ENCODE measurements around the gene GAREM1. TPM values are rescaled to one million over a fixed set of nuclear protein-coding genes. Genes with fewer than 3 reads are reported as not detected.

The GAREM1 gene
- polyA plus RNA-seq, 3 donors from 2014 or later = 0.03 TPM; not detected in 2

DNA sequence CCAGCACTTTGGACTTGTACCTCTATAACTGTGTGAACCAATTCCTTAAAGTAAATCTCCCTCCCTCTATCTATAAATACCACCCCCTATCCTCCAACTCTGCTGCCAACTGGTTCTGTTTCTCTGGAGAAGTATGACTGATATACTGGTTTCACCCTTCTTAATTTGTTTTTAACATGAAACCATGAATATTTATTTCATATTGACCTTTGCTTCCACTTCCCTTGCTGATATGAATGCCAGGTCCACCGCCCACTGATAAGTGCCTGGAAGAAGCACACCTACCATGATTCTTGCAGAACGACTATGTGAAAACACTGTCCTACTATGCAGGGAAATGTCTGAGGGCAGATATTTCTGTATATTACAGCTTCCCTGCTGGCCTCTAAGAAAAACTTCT is 131.6 kb downstream of the GAREM1 start:
- peaks cover 0 to 2% (median 0%) of the 10 kb centered on the region in 6 donors for H3K9me3 Mint-ChIP-seq
- H3K36me3 Mint-ChIP-seq = no peaks in the 10 kb centered on the region
- peaks cover 0 to 4% (median 2%) of the 10 kb centered on the region in 3 donors for H3K27me3 Mint-ChIP-seq (ENCODE audit: low read depth in 3 of 3)
- DNase-seq = no peak
- H3K4me3 Mint-ChIP-seq = no peak overlapping the region
- H3K4me1 Mint-ChIP-seq = no peaks in the 10 kb centered on the region
- no peak overlapping the region for H3K27ac Mint-ChIP-seq

DNA sequence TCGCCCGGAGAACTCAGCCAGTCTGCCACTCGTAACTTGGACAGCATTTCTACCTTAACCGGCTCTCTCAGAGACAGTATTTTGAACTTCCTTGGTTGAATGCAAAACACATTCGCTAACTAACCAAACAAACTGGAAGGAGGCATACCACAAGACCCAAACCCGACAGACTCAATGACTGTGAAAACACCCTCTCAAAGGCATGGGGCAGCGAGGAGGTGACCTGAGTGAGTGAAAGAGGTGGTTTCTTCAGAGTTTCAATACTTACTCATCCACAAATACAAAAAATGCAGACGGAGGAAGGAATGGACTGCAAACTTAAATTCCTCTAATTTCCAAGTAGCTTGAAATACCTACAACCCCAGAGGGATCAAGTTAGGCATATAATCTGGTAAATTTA is 132.9 kb downstream of the GAREM1 start:
- no peak overlapping the region for H3K4me3 Mint-ChIP-seq
- no peaks in the 10 kb centered on the region for H3K4me1 Mint-ChIP-seq
- no peak overlapping the region for H3K27ac Mint-ChIP-seq
- H3K9me3 Mint-ChIP-seq = peaks cover 0 to 2% (median 0%) of the 10 kb centered on the region in 6 donors
- peaks cover 0 to 4% (median 0%) of the 10 kb centered on the region in 3 donors for H3K27me3 Mint-ChIP-seq (ENCODE audit: low read depth in 3 of 3)
- DNase-seq = no peak
- no peaks in the 10 kb centered on the region for H3K36me3 Mint-ChIP-seq

DNA sequence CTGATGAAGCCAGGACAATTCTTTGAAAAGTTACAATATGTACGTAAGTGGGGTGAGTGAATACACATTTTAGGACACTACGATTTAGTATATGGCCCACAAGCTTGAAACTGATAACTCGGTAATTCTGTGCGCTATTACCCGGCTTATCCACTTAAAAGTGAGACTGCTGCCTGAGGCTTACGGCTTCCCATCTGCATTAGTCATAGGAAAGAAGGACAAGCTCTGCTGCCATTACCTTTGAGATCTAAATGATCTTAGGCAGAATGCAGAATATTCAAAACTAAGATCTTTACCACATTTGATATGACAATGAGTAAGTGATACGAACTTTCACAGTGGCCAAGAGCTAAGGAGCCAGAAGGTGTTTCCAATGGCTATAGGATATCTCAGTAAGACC is 133.3 kb downstream of the GAREM1 start:
- Mint-ChIP-seq H3K4me3 (no peak overlapping the region), H3K9me3 (peaks cover 0 to under 1% (median 0%) of the 10 kb centered on the region in 6 donors), H3K27ac (no peak overlapping the region), H3K4me1 (no peaks in the 10 kb centered on the region), H3K27me3 (ENCODE audit: low read depth in 3 of 3) (peaks cover 0 to 2% (median 0%) of the 10 kb centered on the region in 3 donors), H3K36me3 (no peaks in the 10 kb centered on the region)
- DNase-seq = no peak

- H3K27ac Mint-ChIP-seq = no peak overlapping the region
- no peaks in the 10 kb centered on the region for H3K4me1 Mint-ChIP-seq
- no peaks in the 10 kb centered on the region for H3K27me3 Mint-ChIP-seq (ENCODE audit: low read depth in 3 of 3)
- H3K36me3 Mint-ChIP-seq = no peaks in the 10 kb centered on the region
- no peaks in the 10 kb centered on the region for H3K9me3 Mint-ChIP-seq
- DNase-seq = no peak
- H3K4me3 Mint-ChIP-seq = no peak overlapping the region
These were observed 135.5 kb downstream of the GAREM1 start for GRCh38 chr18:32335228-32335627.

DNA sequence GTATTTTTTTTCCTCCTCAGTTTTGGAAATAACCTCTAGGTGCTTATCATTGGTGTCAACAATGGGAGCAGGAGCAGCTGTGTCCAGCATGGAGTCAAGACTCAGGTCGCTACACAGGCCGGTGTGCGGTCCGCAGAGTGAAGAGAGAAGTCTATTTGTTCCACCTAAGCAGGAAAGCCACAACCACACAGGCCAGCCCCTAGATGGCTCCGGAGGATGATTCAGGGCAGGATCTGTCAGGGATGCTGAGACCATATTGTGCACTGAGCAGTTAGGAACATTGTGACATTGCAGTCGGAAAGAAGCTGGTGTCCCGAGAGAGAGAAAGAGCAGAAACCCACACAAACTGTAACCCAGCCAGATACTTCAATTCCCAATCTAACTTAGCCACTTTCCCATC is 136.9 kb downstream of the GAREM1 start:
- Mint-ChIP-seq H3K9me3 (no peaks in the 10 kb centered on the region), H3K27ac (no peak overlapping the region), H3K36me3 (no peaks in the 10 kb centered on the region)

GRCh38 chr18:32332708-32333107 is 138.0 kb downstream of the GAREM1 start:
- Mint-ChIP-seq H3K4me1 (no peaks in the 10 kb centered on the region), H3K4me3 (no peak overlapping the region), H3K27ac (no peak overlapping the region), H3K36me3 (no peaks in the 10 kb centered on the region), H3K27me3 (ENCODE audit: low read depth in 3 of 3) (no peaks in the 10 kb centered on the region), H3K9me3 (no peaks in the 10 kb centered on the region)
- no peak for DNase-seq

More for the DNA sequence above, 136.9 kb downstream of the GAREM1 start:
- H3K27me3 Mint-ChIP-seq (ENCODE audit: low read depth in 3 of 3) = no peaks in the 10 kb centered on the region
- H3K4me3 Mint-ChIP-seq = no peak overlapping the region
- H3K4me1 Mint-ChIP-seq = no peaks in the 10 kb centered on the region
- no peak for DNase-seq

DNA sequence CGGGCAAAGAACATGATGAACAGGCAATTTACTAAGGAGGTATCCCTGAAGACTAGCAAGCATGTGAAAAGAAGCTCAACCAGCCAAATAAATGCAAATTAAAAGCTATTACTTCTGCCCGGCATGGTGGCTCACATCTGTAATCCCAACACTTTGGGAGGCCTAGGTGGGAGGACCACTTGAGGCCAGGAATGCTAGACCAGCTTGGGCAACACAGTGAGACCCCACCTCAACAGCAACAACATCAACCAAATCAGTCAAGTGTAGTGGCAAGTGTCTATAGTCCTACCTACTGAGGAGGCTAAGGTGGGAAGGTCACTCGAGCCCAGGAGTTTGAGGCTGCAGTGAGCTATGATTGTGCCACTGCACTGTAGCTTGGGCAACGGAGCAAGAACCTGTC is 141.7 kb downstream of the GAREM1 start:
- DNase-seq = no peak
- H3K36me3 Mint-ChIP-seq = no peaks in the 10 kb centered on the region
- no peak overlapping the region for H3K27ac Mint-ChIP-seq
- H3K27me3 Mint-ChIP-seq (ENCODE audit: low read depth in 3 of 3) = peaks cover 0 to 3% (median 0%) of the 10 kb centered on the region in 3 donors
- H3K9me3 Mint-ChIP-seq = peaks cover 0 to 2% (median 0%) of the 10 kb centered on the region in 6 donors
- no peaks in the 10 kb centered on the region for H3K4me1 Mint-ChIP-seq
- no peak overlapping the region for H3K4me3 Mint-ChIP-seq

DNA sequence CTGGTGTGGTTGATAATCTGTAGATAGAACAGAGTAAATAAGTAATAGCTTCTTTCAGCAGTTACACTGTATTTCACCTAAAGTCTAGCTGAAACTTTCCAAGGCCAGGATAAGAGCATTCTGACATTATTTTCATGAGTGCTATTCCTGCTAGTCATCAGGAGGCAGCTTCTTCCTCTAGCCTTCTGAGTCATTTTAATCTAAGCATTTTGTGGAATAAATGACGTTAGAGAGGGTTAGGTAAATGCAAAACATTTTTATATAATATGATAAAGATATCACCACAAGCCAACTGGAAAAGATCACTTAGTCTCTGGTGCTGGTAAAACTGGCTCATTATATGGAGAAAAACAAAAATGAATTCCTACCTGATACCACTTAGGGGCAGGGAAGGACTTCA is 142.3 kb downstream of the GAREM1 start:
- Mint-ChIP-seq H3K4me3 (no peak overlapping the region), H3K4me1 (no peaks in the 10 kb centered on the region), H3K9me3 (peaks cover 0 to 2% (median 0%) of the 10 kb centered on the region in 6 donors), H3K27ac (no peak overlapping the region), H3K36me3 (no peaks in the 10 kb centered on the region), H3K27me3 (ENCODE audit: low read depth in 3 of 3) (peaks cover 0 to 3% (median 2%) of the 10 kb centered on the region in 3 donors)
- no peak for DNase-seq

DNA sequence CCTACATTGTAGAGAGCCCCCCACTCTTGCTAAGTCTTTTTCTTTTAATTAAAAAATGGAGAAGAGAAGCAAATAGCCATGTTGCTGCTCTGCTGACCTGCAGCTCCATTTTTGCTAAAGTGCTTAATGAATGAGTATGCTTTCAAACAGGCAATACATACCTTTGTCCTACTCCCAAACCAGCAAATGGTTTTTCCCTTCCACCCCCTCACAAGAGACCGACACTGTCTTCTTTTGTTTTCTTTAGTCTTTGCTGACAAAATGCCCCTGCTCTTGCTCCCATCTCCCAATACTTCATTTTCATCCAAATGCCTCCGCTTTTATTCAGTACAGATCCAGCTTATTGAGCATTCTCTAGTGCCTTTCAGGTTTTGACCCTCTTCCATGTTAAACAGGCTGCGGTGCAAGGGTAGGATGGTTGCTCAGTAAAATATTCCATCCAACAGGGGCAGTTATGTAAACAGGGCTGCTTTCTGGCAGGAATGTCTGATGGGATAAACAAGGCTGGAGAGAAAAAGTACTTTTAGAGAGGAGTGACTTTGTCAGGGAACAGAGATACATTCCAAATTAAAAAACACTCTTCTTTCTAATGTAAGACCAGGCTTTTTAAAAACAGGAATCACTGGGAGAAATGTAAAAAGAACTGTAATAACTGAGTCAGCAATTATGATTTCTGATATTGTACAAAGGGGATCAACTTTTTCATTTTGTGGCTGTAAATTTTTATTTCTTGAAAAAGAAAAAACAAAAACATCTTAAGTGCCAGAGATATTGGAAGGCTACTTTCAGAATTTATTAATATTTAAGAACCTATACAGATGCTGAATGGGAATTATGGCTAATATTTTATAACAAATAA is 144.0 kb downstream of the GAREM1 start:
- no peaks in the 10 kb centered on the region for H3K4me1 Mint-ChIP-seq
- H3K9me3 Mint-ChIP-seq = peaks cover 0 to 2% (median 0%) of the 10 kb centered on the region in 6 donors
- DNase-seq = no peak

GRCh38 chr18:32324181-32324580 is 146.5 kb downstream of the GAREM1 start:
- peaks cover 0 to 9% (median 4%) of the 10 kb centered on the region in 3 donors for H3K27me3 Mint-ChIP-seq (ENCODE audit: low read depth in 3 of 3)
- H3K36me3 Mint-ChIP-seq = no peaks in the 10 kb centered on the region
- H3K9me3 Mint-ChIP-seq = peaks cover 0 to 2% (median 0%) of the 10 kb centered on the region in 6 donors
- no peak overlapping the region for H3K27ac Mint-ChIP-seq
- H3K4me1 Mint-ChIP-seq = no peaks in the 10 kb centered on the region
- no peak overlapping the region for H3K4me3 Mint-ChIP-seq
- no peak for DNase-seq

More for the DNA sequence above, 144.0 kb downstream of the GAREM1 start:
- Mint-ChIP-seq H3K27ac (no peak overlapping the region), H3K27me3 (ENCODE audit: low read depth in 3 of 3) (peaks cover 0 to 5% (median 4%) of the 10 kb centered on the region in 3 donors), H3K4me3 (no peak overlapping the region), H3K36me3 (no peaks in the 10 kb centered on the region)

- Mint-ChIP-seq H3K9me3 (no peaks in the 10 kb centered on the region), H3K36me3 (no peaks in the 10 kb centered on the region), H3K4me3 (no peak overlapping the region), H3K27ac (no peak overlapping the region), H3K27me3 (ENCODE audit: low read depth in 3 of 3) (peaks cover 0 to 9% (median 4%) of the 10 kb centered on the region in 3 donors), H3K4me1 (no peaks in the 10 kb centered on the region)
- DNase-seq = no peak
These were observed 148.9 kb downstream of the GAREM1 start for GRCh38 chr18:32321826-32322225.

DNA sequence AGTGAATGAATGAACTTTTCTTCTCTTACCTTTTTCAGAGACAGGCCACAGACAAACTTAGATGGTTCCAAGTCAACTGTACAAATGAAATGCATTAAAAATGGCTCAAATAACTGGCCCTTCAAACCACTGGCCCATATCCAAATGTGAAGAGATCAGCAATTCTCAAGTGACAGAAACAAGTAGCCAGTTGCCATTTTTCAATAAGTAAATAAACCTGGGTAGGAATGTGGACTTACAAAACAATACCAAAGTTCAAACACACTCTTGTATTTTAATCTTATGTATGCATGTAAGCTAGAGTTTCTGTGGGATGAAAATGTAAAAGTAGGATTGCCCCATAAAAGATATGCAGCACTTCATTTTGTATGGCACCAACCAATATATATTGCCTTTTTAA is 151.6 kb downstream of the GAREM1 start:
- DNase-seq = no peak
- peaks cover 0 to 9% (median 2%) of the 10 kb centered on the region in 3 donors for H3K27me3 Mint-ChIP-seq (ENCODE audit: low read depth in 3 of 3)
- H3K4me1 Mint-ChIP-seq = no peaks in the 10 kb centered on the region
- H3K9me3 Mint-ChIP-seq = peaks cover 0 to 1% (median 0%) of the 10 kb centered on the region in 6 donors
- no peak overlapping the region for H3K27ac Mint-ChIP-seq
- no peaks in the 10 kb centered on the region for H3K36me3 Mint-ChIP-seq
- no peak overlapping the region for H3K4me3 Mint-ChIP-seq

- H3K4me1 Mint-ChIP-seq = no peaks in the 10 kb centered on the region
- H3K36me3 Mint-ChIP-seq = no peaks in the 10 kb centered on the region
- H3K9me3 Mint-ChIP-seq = peaks cover 0 to 1% (median 0%) of the 10 kb centered on the region in 6 donors
- DNase-seq = no peak
- H3K27ac Mint-ChIP-seq = no peak overlapping the region
- no peak overlapping the region for H3K4me3 Mint-ChIP-seq
- peaks cover 0 to 7% (median 2%) of the 10 kb centered on the region in 3 donors for H3K27me3 Mint-ChIP-seq (ENCODE audit: low read depth in 3 of 3)
These were observed 152.1 kb downstream of the GAREM1 start for GRCh38 chr18:32318581-32318980.

DNA sequence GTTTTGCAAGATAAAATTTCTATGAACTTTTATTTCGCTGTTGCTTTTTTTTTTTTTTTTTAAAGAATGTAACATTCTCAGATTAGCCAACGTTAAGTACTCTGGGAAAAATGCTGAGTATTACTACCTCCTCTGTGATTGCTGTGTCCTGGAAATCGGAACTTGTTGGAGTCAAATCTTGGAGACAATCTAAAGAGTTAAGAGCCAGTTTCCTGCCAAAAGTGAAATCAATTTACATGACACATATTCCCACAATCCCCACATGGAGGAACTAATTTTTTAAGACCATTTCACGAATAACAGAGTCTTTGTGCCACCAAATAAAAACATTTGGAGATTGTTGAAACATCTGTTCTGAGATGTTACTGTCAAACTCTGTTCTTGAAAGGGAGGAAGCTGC is 153.0 kb downstream of the GAREM1 start:
- H3K4me3 Mint-ChIP-seq = no peak overlapping the region
- no peak overlapping the region for H3K27ac Mint-ChIP-seq
- peaks cover 0 to 1% (median 0%) of the 10 kb centered on the region in 6 donors for H3K9me3 Mint-ChIP-seq
- peaks cover 0 to 7% (median 2%) of the 10 kb centered on the region in 3 donors for H3K27me3 Mint-ChIP-seq (ENCODE audit: low read depth in 3 of 3)
- H3K4me1 Mint-ChIP-seq = no peaks in the 10 kb centered on the region
- no peaks in the 10 kb centered on the region for H3K36me3 Mint-ChIP-seq
- DNase-seq = no peak

Measured in immature natural killer cell (primary cell).